A172 (cell line): ENCODE measurements around the gene LRIG2. TPM values are rescaled to one million over a fixed set of nuclear protein-coding genes. Genes with fewer than 3 reads are reported as not detected.
"Not testable (repeated sequence)": the region's sequence is repeated elsewhere in the genome, so short reads cannot be mapped to it uniquely, and the experiment has no call there.

ENCODE experiments used
- DNase-seq: peaks from one replicate; pipeline ENCODE4 v3.0.0-alpha.2; 2015; ENCODE audit warnings: low spot score
- total RNA-seq: library from RNA; depleted of rRNA; stranded (reverse); fragments of >200 nt; shearing (Covaris generic); gene quantifications from 2 replicates; pipeline ENCODE4 v1.2.3, GENCODE V29; 2014

Gene LRIG2
- total RNA-seq, 1 experiment from 2014 or later: 6.3 TPM

GRCh38 chr1:113063456-113063855, 9.5 kb upstream of the LRIG2 start:
- not testable (repeated sequence) for DNase-seq

GRCh38 chr1:113072141-113072756, 749 bp upstream of the LRIG2 start:
- DNase-seq: no peak

- no peak for DNase-seq
These were observed 517 bp downstream of the LRIG2 start for GRCh38 chr1:113073479-113073950.

GRCh38 chr1:113074237-113074636, 1.2 kb downstream of the LRIG2 start:
- DNase-seq: peak; percentile 4

GRCh38 chr1:113077978-113078377, 5.0 kb downstream of the LRIG2 start:
- not testable (repeated sequence) for DNase-seq

GRCh38 chr1:113086541-113086940, 13.5 kb downstream of the LRIG2 start:
- DNase-seq: no peak

GRCh38 chr1:113088972-113089371, 16.0 kb downstream of the LRIG2 start:
- DNase-seq: no peak

- DNase-seq: no peak
These were observed 17.1 kb downstream of the LRIG2 start for GRCh38 chr1:113090051-113090450.

GRCh38 chr1:113091988-113092594, 19.1 kb downstream of the LRIG2 start:
- DNase-seq: no peak

- DNase-seq: no peak
These were observed 21.5 kb downstream of the LRIG2 start for GRCh38 chr1:113094506-113094905.

- DNase-seq: no peak
These were observed 22.9 kb downstream of the LRIG2 start for GRCh38 chr1:113095790-113096455.

- DNase-seq: no peak
These were observed 23.5 kb downstream of the LRIG2 start for GRCh38 chr1:113096493-113096892.

- DNase-seq: no peak
These were observed 28.6 kb downstream of the LRIG2 start for GRCh38 chr1:113101588-113101987.

GRCh38 chr1:113103048-113103447, 30.1 kb downstream of the LRIG2 start:
- no peak for DNase-seq

- no peak for DNase-seq
These were observed 31.0 kb downstream of the LRIG2 start for GRCh38 chr1:113103977-113104376.

GRCh38 chr1:113106910-113107309, 33.9 kb downstream of the LRIG2 start:
- no peak for DNase-seq

GRCh38 chr1:113109908-113110554, 37.0 kb downstream of the LRIG2 start:
- peak; percentile 83 for DNase-seq

- DNase-seq: no peak
These were observed 45.3 kb downstream of the LRIG2 start for GRCh38 chr1:113118266-113118665.

GRCh38 chr1:113123737-113124136, 50.7 kb downstream of the LRIG2 start:
- DNase-seq: no peak

- no peak for DNase-seq
These were observed 51.4 kb downstream of the LRIG2 start for GRCh38 chr1:113124366-113124765.

GRCh38 chr1:113125517-113125916, 52.5 kb downstream of the LRIG2 start:
- no peak for DNase-seq

- DNase-seq: no peak
These were observed 53.2 kb downstream of the LRIG2 start for GRCh38 chr1:113126207-113126606.

- no peak for DNase-seq
These were observed 55.1 kb downstream of the LRIG2 start for GRCh38 chr1:113128116-113128515.
